HG02981 (cell line): ENCODE measurements around the gene UPF3B.
"Not testable (repeated sequence)": the region's sequence is repeated elsewhere in the genome, so short reads cannot be mapped to it uniquely, and the experiment has no call there.

Experiments used
- ATAC-seq: cut with Tn5 transposase; IDR thresholded peaks from one replicate; pipeline ENCODE4 v1.9.1; 2021; ENCODE audit warnings: mild to moderate bottlenecking, moderate library complexity; ENCODE audit not compliant: unreplicated experiment

UPF3B gene

GRCh38 chrX:119852382-119853353 is at the start of gene UPF3B:
Gene UPF3B, minus strand, starts transcription at chrX:119852963. Its CDS starts 35 bp downstream, at chrX:119852928.
- ATAC-seq = peak; percentile 97

- no peak for ATAC-seq
These were observed 48.2 kb upstream of the UPF3B start for GRCh38 chrX:119900976-119901375.

- ATAC-seq = no peak
These were observed 46.4 kb upstream of the UPF3B start for GRCh38 chrX:119899125-119899524.

- no peak for ATAC-seq
These were observed 43.1 kb upstream of the UPF3B start, which contains the start of gene AKAP14 for GRCh38 chrX:119895843-119896326. Gene AKAP14, plus strand, starts transcription at chrX:119895893. Its CDS starts 7,331 bp downstream, at chrX:119903224.

GRCh38 chrX:119891961-119892692 is 39.4 kb upstream of the UPF3B start:
- not testable (repeated sequence) for ATAC-seq

- ATAC-seq = not testable (repeated sequence)
These were observed 37.9 kb upstream of the UPF3B start for GRCh38 chrX:119890626-119891025.

- peak; percentile 95 for ATAC-seq
These were observed 35.1 kb upstream of the UPF3B start for GRCh38 chrX:119887721-119888425.

GRCh38 chrX:119885554-119886428 is 33.0 kb upstream of the UPF3B start:
- ATAC-seq = no peak

- ATAC-seq = peak; percentile 87
These were observed 28.0 kb upstream of the UPF3B start for GRCh38 chrX:119880552-119881437.

- no peak for ATAC-seq
These were observed 27.3 kb upstream of the UPF3B start for GRCh38 chrX:119880076-119880475.

GRCh38 chrX:119878740-119879139 is 26.0 kb upstream of the UPF3B start:
- ATAC-seq = no peak

GRCh38 chrX:119871599-119872395 is 19.0 kb upstream of the UPF3B start, which contains the start of the genes NDUFA1 and RNF113A:
Gene NDUFA1, plus strand, starts transcription at chrX:119871832. Its CDS starts 80 bp downstream, at chrX:119871912.
Gene RNF113A, minus strand, starts transcription at chrX:119871733. Its CDS starts 120 bp downstream, at chrX:119871613.
- ATAC-seq = peak; percentile 95

- ATAC-seq = peak; percentile 33
These were observed 18.5 kb upstream of the UPF3B start for GRCh38 chrX:119871245-119871598.

GRCh38 chrX:119870626-119871131 is 17.9 kb upstream of the UPF3B start:
- peak; percentile 7 for ATAC-seq

GRCh38 chrX:119853444-119853843 is 681 bp upstream of the UPF3B start:
- ATAC-seq = no peak

- ATAC-seq = no peak
These were observed 18.9 kb downstream of the UPF3B start for GRCh38 chrX:119833905-119834304.

GRCh38 chrX:119828446-119828845 is 24.3 kb downstream of the UPF3B start:
- no peak for ATAC-seq
